HEK293 (cell line): ENCODE data around the gene PBX2.

Experiments
- CTCF ChIA-PET: fragments of 350-600 bp; formaldehyde crosslinking; extraction: SDS; loops from one replicate; lab custom pipeline; 2021; ENCODE audit warnings: antibody characterized with exemption; lab: Yijun Ruan, JAX
- POLR2A ChIA-PET: fragments of 300-600 bp; formaldehyde crosslinking; extraction: SDS; loops from one replicate; lab custom pipeline; 2020; ENCODE audit warnings: antibody characterized with exemption, inconsistent platforms; lab: Yijun Ruan, JAX
- H3K27ac ChIP-seq: fragments of 200-500 bp; sonication (Bioruptor generic); 2 replicates; pipeline ENCODE4 v1.5.1; 2014; ENCODE audit warnings: low read depth, low read length, control low read depth, inconsistent platforms; ENCODE audit errors: extremely low read depth
- H3K36me3 ChIP-seq, 2 experiments: fragments of 200-500 bp in 1 of 2; sonication (Bioruptor generic) in 1 of 2; 1 replicate in 1 of 2; 2 replicates in 1 of 2; pipeline ENCODE4 v1.5.1; 2014 to 2017; ENCODE audit warnings: inconsistent platforms in 2 of 2, low read length in 2 of 2; ENCODE audit not compliant: control insufficient read depth in 2 of 2, insufficient read depth in 1 of 2
- H3K4me1 ChIP-seq: fragments of 200-500 bp; sonication (Bioruptor generic); 2 replicates; pipeline ENCODE4 v1.5.1; 2014; ENCODE audit warnings: mild to moderate bottlenecking, low read length, inconsistent platforms; ENCODE audit not compliant: control insufficient read depth, insufficient read depth
- H3K4me3 ChIP-seq: 2 replicates; pipeline ENCODE4 v1.5.1; 2011; ENCODE audit warnings: low read depth, mild to moderate bottlenecking, control low read depth, low read length, moderate library complexity
- H3K9me3 ChIP-seq: fragments of 200-500 bp; sonication (Bioruptor generic); 2 replicates; pipeline ENCODE4 v1.5.1; 2014; ENCODE audit warnings: low read depth, low read length, inconsistent platforms; ENCODE audit not compliant: control insufficient read depth, insufficient read depth
- BCL11A ChIP-seq: fragments of 450-650 bp; formaldehyde crosslinking; IDR thresholded peaks from 2 replicates; pipeline ENCODE4 v1.5.1; 2016; ENCODE audit warnings: low read depth, missing biosample characterization, missing genetic modification characterization
- MYNN ChIP-seq: fragments of 450-650 bp; formaldehyde crosslinking; IDR thresholded peaks from 2 replicates; pipeline ENCODE4 v1.5.1; 2016; ENCODE audit warnings: missing biosample characterization, missing genetic modification characterization, borderline replicate concordance
- MZF1 ChIP-seq: fragments of 450-650 bp; formaldehyde crosslinking; IDR thresholded peaks from 2 replicates; pipeline ENCODE4 v1.5.1; 2017; ENCODE audit warnings: missing biosample characterization, missing genetic modification characterization, borderline replicate concordance
- TRIM28 ChIP-seq: IDR thresholded peaks from 2 replicates; pipeline ENCODE4 v1.6.1; 2011; ENCODE audit warnings: low read length, control low read depth, borderline replicate concordance
- ZBTB48 ChIP-seq: fragments of 450-650 bp; formaldehyde crosslinking; IDR thresholded peaks from 2 replicates; pipeline ENCODE4 v1.5.1; 2016; ENCODE audit warnings: missing biosample characterization, missing genetic modification characterization
- ZNF112 ChIP-seq: fragments of 450-650 bp; formaldehyde crosslinking; IDR thresholded peaks from 2 replicates; pipeline ENCODE4 v1.5.0; 2017; ENCODE audit warnings: missing biosample characterization, missing genetic modification characterization
- ZNF114 ChIP-seq: fragments of 450-650 bp; formaldehyde crosslinking; IDR thresholded peaks from 2 replicates; pipeline ENCODE4 v1.5.0; 2017; ENCODE audit warnings: missing biosample characterization, missing genetic modification characterization
- ZNF16 ChIP-seq: fragments of 450-650 bp; formaldehyde crosslinking; IDR thresholded peaks from 2 replicates; pipeline ENCODE4 v1.5.1; 2016; ENCODE audit warnings: low read depth, missing biosample characterization, missing genetic modification characterization
- ZNF175 ChIP-seq: fragments of 450-650 bp; formaldehyde crosslinking; IDR thresholded peaks from 2 replicates; pipeline ENCODE4 v1.5.1; 2016; ENCODE audit warnings: missing biosample characterization, missing genetic modification characterization
- ZNF292 ChIP-seq: fragments of 450-650 bp; formaldehyde crosslinking; IDR thresholded peaks from 2 replicates; pipeline ENCODE4 v1.5.1; 2016; ENCODE audit warnings: low read depth, missing biosample characterization, missing genetic modification characterization, borderline replicate concordance
- ZNF350 ChIP-seq: fragments of 450-650 bp; formaldehyde crosslinking; IDR thresholded peaks from 2 replicates; pipeline ENCODE4 v1.5.0; 2017; ENCODE audit warnings: missing biosample characterization, mild to moderate bottlenecking, missing genetic modification characterization
- ZNF37A ChIP-seq: fragments of 450-650 bp; IDR thresholded peaks from 2 replicates; pipeline ENCODE4 v1.5.1; 2018; ENCODE audit warnings: missing biosample characterization, missing genetic modification characterization
- ZNF404 ChIP-seq: fragments of 450-650 bp; formaldehyde crosslinking; IDR thresholded peaks from 2 replicates; pipeline ENCODE4 v1.5.1; 2017; ENCODE audit warnings: missing biosample characterization, missing genetic modification characterization
- ZNF433 ChIP-seq: fragments of 450-650 bp; formaldehyde crosslinking; IDR thresholded peaks from 2 replicates; pipeline ENCODE4 v1.5.1; 2016; ENCODE audit warnings: missing biosample characterization, missing genetic modification characterization, low read depth
- ZNF501 ChIP-seq: fragments of 450-650 bp; formaldehyde crosslinking; IDR thresholded peaks from 2 replicates; pipeline ENCODE4 v1.5.1; 2016; ENCODE audit warnings: missing biosample characterization, missing genetic modification characterization
- ZNF623 ChIP-seq: fragments of 450-650 bp; formaldehyde crosslinking; IDR thresholded peaks from 2 replicates; pipeline ENCODE4 v1.5.1; 2016; ENCODE audit warnings: missing biosample characterization, missing genetic modification characterization
- ZNF664 ChIP-seq: fragments of 450-650 bp; formaldehyde crosslinking; IDR thresholded peaks from 2 replicates; pipeline ENCODE4 v1.5.1; 2016; ENCODE audit warnings: missing biosample characterization, missing genetic modification characterization
- ZNF792 ChIP-seq: fragments of 450-650 bp; formaldehyde crosslinking; IDR thresholded peaks from 2 replicates; pipeline ENCODE4 v1.5.1; 2016; ENCODE audit warnings: missing biosample characterization, missing genetic modification characterization
- TF ChIP-seq, protein P1 (sequence below): sonication (generic); formaldehyde crosslinking; IDR thresholded peaks from 2 replicates; pipeline ENCODE4 v1.8.1; 2022; ENCODE audit warnings: mild to moderate bottlenecking, moderate library complexity, missing genetic modification reagents
- TF ChIP-seq, protein P2 (sequence below): fragments of 450-650 bp; formaldehyde crosslinking; IDR thresholded peaks from 2 replicates; pipeline ENCODE4 v1.5.1; 2016; ENCODE audit warnings: missing biosample characterization, missing genetic modification characterization
- TF ChIP-seq, protein P3 (sequence below): fragments of 450-650 bp; formaldehyde crosslinking; IDR thresholded peaks from 2 replicates; pipeline ENCODE4 v1.5.1; 2016; ENCODE audit warnings: missing biosample characterization, missing genetic modification characterization

The PBX2 gene

GRCh38 chr6:32139590-32139989, 50.4 kb downstream of the PBX2 start (continued):
- TF ChIP-seq, protein P1, sequence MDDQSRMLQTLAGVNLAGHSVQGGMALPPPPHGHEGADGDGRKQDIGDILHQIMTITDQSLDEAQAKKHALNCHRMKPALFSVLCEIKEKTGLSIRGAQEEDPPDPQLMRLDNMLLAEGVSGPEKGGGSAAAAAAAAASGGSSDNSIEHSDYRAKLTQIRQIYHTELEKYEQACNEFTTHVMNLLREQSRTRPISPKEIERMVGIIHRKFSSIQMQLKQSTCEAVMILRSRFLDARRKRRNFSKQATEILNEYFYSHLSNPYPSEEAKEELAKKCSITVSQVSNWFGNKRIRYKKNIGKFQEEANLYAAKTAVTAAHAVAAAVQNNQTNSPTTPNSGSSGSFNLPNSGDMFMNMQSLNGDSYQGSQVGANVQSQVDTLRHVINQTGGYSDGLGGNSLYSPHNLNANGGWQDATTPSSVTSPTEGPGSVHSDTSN (CRISPR knock-in tag), result no peak
- TF ChIP-seq, protein P2, sequence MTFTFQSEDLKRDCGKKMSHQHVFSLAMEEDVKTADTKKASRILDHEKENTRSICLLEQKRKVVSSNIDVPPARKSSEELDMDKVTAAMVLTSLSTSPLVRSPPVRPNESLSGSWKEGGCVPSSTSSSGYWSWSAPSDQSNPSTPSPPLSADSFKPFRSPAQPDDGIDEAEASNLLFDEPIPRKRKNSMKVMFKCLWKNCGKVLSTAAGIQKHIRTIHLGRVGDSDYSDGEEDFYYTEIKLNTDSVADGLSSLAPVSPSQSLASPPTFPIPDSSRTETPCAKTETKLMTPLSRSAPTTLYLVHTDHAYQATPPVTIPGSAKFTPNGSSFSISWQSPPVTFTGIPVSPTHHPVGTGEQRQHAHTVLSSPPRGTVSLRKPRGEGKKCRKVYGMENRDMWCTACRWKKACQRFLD (tag by site-specific recombination), result no peak
- TF ChIP-seq BCL11A (no peak), ZNF792 (tag by site-specific recombination) (no peak), ZNF404 (tag by site-specific recombination) (no peak), ZBTB48 (tag by site-specific recombination) (no peak), TRIM28 (no peak), ZNF114 (tag by site-specific recombination) (no peak), ZNF433 (tag by site-specific recombination) (no peak), ZNF350 (tag by site-specific recombination) (no peak), ZNF175 (tag by site-specific recombination) (no peak)
- TF ChIP-seq, protein P3, sequence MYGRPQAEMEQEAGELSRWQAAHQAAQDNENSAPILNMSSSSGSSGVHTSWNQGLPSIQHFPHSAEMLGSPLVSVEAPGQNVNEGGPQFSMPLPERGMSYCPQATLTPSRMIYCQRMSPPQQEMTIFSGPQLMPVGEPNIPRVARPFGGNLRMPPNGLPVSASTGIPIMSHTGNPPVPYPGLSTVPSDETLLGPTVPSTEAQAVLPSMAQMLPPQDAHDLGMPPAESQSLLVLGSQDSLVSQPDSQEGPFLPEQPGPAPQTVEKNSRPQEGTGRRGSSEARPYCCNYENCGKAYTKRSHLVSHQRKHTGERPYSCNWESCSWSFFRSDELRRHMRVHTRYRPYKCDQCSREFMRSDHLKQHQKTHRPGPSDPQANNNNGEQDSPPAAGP (tag by site-specific recombination), result no peak
- TF ChIP-seq, all 188 proteins: peak for 0

GRCh38 chr6:32137454-32137853, 52.5 kb downstream of the PBX2 start:
- POLR2A ChIA-PET, result no interaction called here
- Histone ChIP-seq H3K4me1 (no peaks in the 10 kb centered on the region), H3K27ac (no peak overlapping the region), H3K4me3 (no peak overlapping the region), H3K9me3 (no peaks in the 10 kb centered on the region), H3K36me3 (no peaks in the 10 kb centered on the region)
- TF ChIP-seq ZNF37A (tag by site-specific recombination) (no peak), ZNF664 (tag by site-specific recombination) (no peak), ZNF16 (tag by site-specific recombination) (no peak), ZNF112 (tag by site-specific recombination) (no peak), ZNF292 (tag by site-specific recombination) (no peak), ZNF623 (tag by site-specific recombination) (peak; percentile 96), ZNF501 (tag by site-specific recombination) (no peak), MYNN (no peak), MZF1 (no peak)
- CTCF ChIA-PET, result interaction anchor here (1.9 kb wide), 1 partner anchor 19 kb away, joined by 7 read pairs; no protein-coding TSS in a partner anchor
